ENCODE data around the gene GNGT2.

GNGT2 gene

GRCh38 chr17:49242813-49243212 is 32.4 kb upstream of the GNGT2 start:
- H3K4me3 ChIP-seq (ENCODE audit: low read depth, low read length): no peak overlapping the region
- no peak for DNase-seq (ENCODE audit: low read depth)
- TF ChIP-seq POLR2A (IDR thresholded peaks at IDR 0.05; ENCODE audit: extremely low read depth, insufficient read length) (no peak), CTCF (IDR thresholded peaks at IDR 0.05; ENCODE audit: low read depth, low read length) (no peak), MAX (IDR thresholded peaks at IDR 0.05; ENCODE audit: low read depth, low read length) (no peak), MYC (IDR thresholded peaks at IDR 0.05; ENCODE audit: low read depth, low read length) (no peak)

- DNase-seq (ENCODE audit: low read depth): no peak
- no peak overlapping the region for H3K4me3 ChIP-seq (ENCODE audit: low read depth, low read length)
- TF ChIP-seq POLR2A (IDR thresholded peaks at IDR 0.05; ENCODE audit: extremely low read depth, insufficient read length): no peak
- no peak for TF ChIP-seq MYC (IDR thresholded peaks at IDR 0.05; ENCODE audit: low read depth, low read length)
- TF ChIP-seq CTCF (IDR thresholded peaks at IDR 0.05; ENCODE audit: low read depth, low read length): no peak
- no peak for TF ChIP-seq MAX (IDR thresholded peaks at IDR 0.05; ENCODE audit: low read depth, low read length)
Observed at GRCh38 chr17:49241692-49242397, 31.5 kb upstream of the GNGT2 start.

GRCh38 chr17:49241040-49241439 is 30.7 kb upstream of the GNGT2 start:
- no peak overlapping the region for H3K4me3 ChIP-seq (ENCODE audit: low read depth, low read length)
- no peak for DNase-seq (ENCODE audit: low read depth)
- TF ChIP-seq POLR2A (IDR thresholded peaks at IDR 0.05; ENCODE audit: extremely low read depth, insufficient read length) (no peak), MAX (IDR thresholded peaks at IDR 0.05; ENCODE audit: low read depth, low read length) (no peak), MYC (IDR thresholded peaks at IDR 0.05; ENCODE audit: low read depth, low read length) (no peak), CTCF (IDR thresholded peaks at IDR 0.05; ENCODE audit: low read depth, low read length) (no peak)

GRCh38 chr17:49240619-49241018 is 30.2 kb upstream of the GNGT2 start:
- no peak for TF ChIP-seq CTCF (IDR thresholded peaks at IDR 0.05; ENCODE audit: low read depth, low read length)
- no peak for TF ChIP-seq MAX (IDR thresholded peaks at IDR 0.05; ENCODE audit: low read depth, low read length)
- TF ChIP-seq MYC (IDR thresholded peaks at IDR 0.05; ENCODE audit: low read depth, low read length): no peak
- no peak for TF ChIP-seq POLR2A (IDR thresholded peaks at IDR 0.05; ENCODE audit: extremely low read depth, insufficient read length)
- H3K4me3 ChIP-seq (ENCODE audit: low read depth, low read length): no peak overlapping the region
- DNase-seq (ENCODE audit: low read depth): no peak

GRCh38 chr17:49239963-49240362 is 29.6 kb upstream of the GNGT2 start:
- TF ChIP-seq MAX (IDR thresholded peaks at IDR 0.05; ENCODE audit: low read depth, low read length): no peak
- no peak for TF ChIP-seq MYC (IDR thresholded peaks at IDR 0.05; ENCODE audit: low read depth, low read length)
- no peak for TF ChIP-seq CTCF (IDR thresholded peaks at IDR 0.05; ENCODE audit: low read depth, low read length)
- TF ChIP-seq POLR2A (IDR thresholded peaks at IDR 0.05; ENCODE audit: extremely low read depth, insufficient read length): no peak
- no peak overlapping the region for H3K4me3 ChIP-seq (ENCODE audit: low read depth, low read length)
- DNase-seq (ENCODE audit: low read depth): no peak
